Vagina (tissue), 2 donors: ENCODE data around the gene GRPEL2. TPM values are rescaled to one million over a fixed set of nuclear protein-coding genes. Genes with fewer than 3 reads are reported as not detected.

Experiments used
- DNase-seq, 2 donors: peaks; one replicate each; pipeline ENCODE4 v3.0.0-alpha.2; 2017; ENCODE audit errors: extremely low spot score in 2 of 2
- H3K27ac ChIP-seq: fragments of 200-600 bp; sonication (generic); one replicate; pipeline ENCODE4 v1.5.1; 2019
- H3K27me3 ChIP-seq: fragments of 200-600 bp; sonication (generic); one replicate; pipeline ENCODE4 v1.5.1; 2019
- H3K36me3 ChIP-seq, 2 donors: fragments of 200-600 bp; sonication (generic); one replicate each; pipeline ENCODE4 v1.5.1; 2017 to 2019
- H3K4me1 ChIP-seq: fragments of 200-600 bp; sonication (generic); one replicate; pipeline ENCODE4 v1.5.1; 2019
- H3K4me3 ChIP-seq, 2 donors: fragments of 200-600 bp; sonication (generic); 1 replicate in 1 of 2; 2 replicates in 1 of 2; pipeline ENCODE4 v1.5.1; 2016 to 2019
- H3K9me3 ChIP-seq: fragments of 200-600 bp; sonication (generic); one replicate; pipeline ENCODE4 v1.5.1; 2019
- CTCF ChIP-seq, 3 experiments: fragments of 450-650 bp in 2 of 3; fragments of 200-600 bp in 1 of 3; sonication (generic) in 1 of 3; IDR thresholded peaks; one replicate each; pipeline ENCODE4 v1.5.1; 2017 to 2019; ENCODE audit warnings: antibody characterized with exemption in 3 of 3, mild to moderate bottlenecking in 2 of 3, moderate library complexity in 2 of 3
- POLR2A ChIP-seq, 2 donors: fragments of 450-650 bp; IDR thresholded peaks; one replicate each; pipeline ENCODE4 v1.6.1; 2017; ENCODE audit warnings: antibody characterized with exemption in 2 of 2, mild to moderate bottlenecking in 2 of 2, moderate library complexity in 2 of 2
- POLR2AphosphoS5 ChIP-seq, 2 donors: sonication (generic); formaldehyde crosslinking; IDR thresholded peaks; one replicate each; pipeline ENCODE4 v1.9.0; 2017; ENCODE audit warnings: antibody characterized with exemption in 2 of 2, mild to moderate bottlenecking in 2 of 2, low read depth in 1 of 2; ENCODE audit not compliant: insufficient read depth in 1 of 2
- intact Hi-C: fragments of 100-400 bp; cut with DNase I; formaldehyde crosslinking; loops from one replicate; pipeline ENCODE4 v1.15.1; 2023
- total RNA-seq: library from RNA; depleted of rRNA; stranded (reverse); fragments of >200 nt; gene quantifications from one replicate; pipeline ENCODE4 v1.2.3, GENCODE V29; 2016

GRPEL2 gene
- total RNA-seq, 1 donor from 2014 or later = 16.9 TPM

GRCh38 chr5:149352169-149352568 lies 6.9 kb downstream of the GRPEL2 start:
- no peaks in the 10 kb centered on the region for H3K9me3 ChIP-seq
- TF ChIP-seq POLR2A (IDR thresholded peaks at IDR 0.05) (no peak), CTCF (IDR thresholded peaks at IDR 0.05) (no peak), POLR2AphosphoS5 (IDR thresholded peaks at IDR 0.05; ENCODE audit: insufficient read depth in 1 of 2, low read depth in 1 of 2) (no peak)
- peaks cover 16% of the 10 kb centered on the region for H3K4me1 ChIP-seq
- no peaks in the 10 kb centered on the region for H3K27me3 ChIP-seq
- intact Hi-C loops = no loop called here
- peaks cover 0 to 70% of the 10 kb centered on the region in 2 donors for H3K36me3 ChIP-seq
- H3K4me3 ChIP-seq = no peak overlapping the region
- H3K27ac ChIP-seq = no peak overlapping the region
- no peak for DNase-seq

DNA sequence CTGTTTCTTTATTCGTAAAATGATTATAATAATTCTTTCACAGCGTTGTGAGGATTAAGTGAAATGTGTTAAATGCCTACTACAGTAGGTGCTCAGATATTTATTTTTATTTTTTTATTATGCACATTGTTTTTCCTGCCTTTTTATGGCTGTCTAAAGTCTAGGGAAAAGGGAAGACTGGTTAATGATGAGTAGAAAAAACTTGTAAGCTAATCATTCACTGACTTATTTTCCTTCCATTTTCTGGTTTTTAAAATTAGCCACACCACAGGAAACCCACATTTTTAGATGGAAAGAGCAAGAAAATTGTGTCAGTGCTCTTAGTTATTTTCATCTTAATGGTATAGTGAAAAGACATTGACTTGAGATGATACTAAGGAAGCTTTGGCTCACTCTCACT lies 8.6 kb downstream of the GRPEL2 start:
- H3K4me3 ChIP-seq = no peak overlapping the region
- no peaks in the 10 kb centered on the region for H3K9me3 ChIP-seq
- peaks cover 0 to 58% of the 10 kb centered on the region in 2 donors for H3K36me3 ChIP-seq
- TF ChIP-seq POLR2A (IDR thresholded peaks at IDR 0.05) (no peak), POLR2AphosphoS5 (IDR thresholded peaks at IDR 0.05; ENCODE audit: insufficient read depth in 1 of 2, low read depth in 1 of 2) (no peak), CTCF (IDR thresholded peaks at IDR 0.05) (no peak)
- no peaks in the 10 kb centered on the region for H3K27me3 ChIP-seq
- peaks cover 15% of the 10 kb centered on the region for H3K4me1 ChIP-seq
- no peak for DNase-seq
- H3K27ac ChIP-seq = no peak overlapping the region
- intact Hi-C loops = no loop called here

DNA sequence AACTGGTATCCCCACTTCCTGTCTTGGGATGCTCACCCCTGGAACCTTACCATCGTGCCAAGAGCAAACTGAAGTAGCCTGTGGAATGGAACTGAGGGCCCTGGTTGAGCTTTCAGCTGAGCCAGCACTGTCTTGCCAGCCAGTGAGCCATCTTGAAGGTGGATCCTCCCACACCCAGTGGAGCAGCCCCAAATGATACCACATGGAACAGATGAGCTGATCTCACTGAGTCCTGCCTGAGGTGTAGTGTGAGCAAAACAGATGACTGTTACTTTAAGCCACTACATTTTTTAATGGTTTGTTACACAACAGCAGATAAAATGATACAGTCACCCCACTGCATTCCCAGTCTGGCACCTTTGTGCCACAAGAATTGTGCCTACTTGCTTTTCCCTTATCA lies 10.4 kb downstream of the GRPEL2 start:
- TF ChIP-seq POLR2A (IDR thresholded peaks at IDR 0.05) (no peak), CTCF (IDR thresholded peaks at IDR 0.05) (no peak), POLR2AphosphoS5 (IDR thresholded peaks at IDR 0.05; ENCODE audit: insufficient read depth in 1 of 2, low read depth in 1 of 2) (no peak)
- no peak for DNase-seq
- Histone ChIP-seq H3K4me3 (no peak overlapping the region), H3K4me1 (peaks cover 11% of the 10 kb centered on the region), H3K36me3 (peaks cover 0 to 41% of the 10 kb centered on the region in 2 donors), H3K27ac (no peak overlapping the region), H3K27me3 (no peaks in the 10 kb centered on the region), H3K9me3 (no peaks in the 10 kb centered on the region)
- intact Hi-C loops = no loop called here

DNA sequence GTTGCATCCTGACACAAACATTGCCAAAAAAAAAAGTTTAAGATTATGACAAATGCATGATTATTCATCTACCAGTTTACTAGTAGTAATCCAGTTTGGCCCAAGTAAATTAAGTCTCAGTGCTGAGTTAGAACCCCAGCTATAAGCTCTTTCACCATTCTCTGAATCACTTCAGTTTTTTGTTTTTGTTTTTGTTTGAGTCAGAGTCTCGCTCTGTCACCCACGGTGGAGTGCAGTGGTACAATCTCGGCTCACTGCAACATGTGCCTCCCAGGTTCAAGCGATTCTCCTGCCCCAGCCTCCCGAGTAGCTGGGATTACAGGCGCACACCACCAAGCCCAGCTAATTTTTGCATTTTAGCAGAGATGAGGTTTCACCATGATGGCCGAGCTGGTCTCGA lies 11.1 kb downstream of the GRPEL2 start:
- intact Hi-C loops = no loop called here
- Histone ChIP-seq H3K27ac (no peak overlapping the region), H3K4me1 (peaks cover 11% of the 10 kb centered on the region)

More for the DNA sequence above, 11.1 kb downstream of the GRPEL2 start:
- DNase-seq = no peak
- H3K9me3 ChIP-seq = no peaks in the 10 kb centered on the region
- H3K36me3 ChIP-seq = peaks cover 0 to 35% of the 10 kb centered on the region in 2 donors
- no peak for TF ChIP-seq POLR2A (IDR thresholded peaks at IDR 0.05)
- no peak for TF ChIP-seq POLR2AphosphoS5 (IDR thresholded peaks at IDR 0.05; ENCODE audit: insufficient read depth in 1 of 2, low read depth in 1 of 2)
- no peak for TF ChIP-seq CTCF (IDR thresholded peaks at IDR 0.05)
- no peak overlapping the region for H3K4me3 ChIP-seq
- no peaks in the 10 kb centered on the region for H3K27me3 ChIP-seq
